GM23338 (cell line): ENCODE results near the gene KLRF2. TPM values are rescaled to one million over a fixed set of nuclear protein-coding genes. Genes with fewer than 3 reads are reported as not detected.

ENCODE experiments used
- ATAC-seq: fragments of 200-7000 bp; cut with Tn5 transposase; 3 replicates; pipeline ENCODE4 v1.9.1; 2020
- DNase-seq: peaks from one replicate; pipeline ENCODE4 v3.0.0-alpha.2; 2015; ENCODE audit warnings: low spot score
- H2AFZ ChIP-seq: fragments of 200-600 bp; sonication (generic); 2 replicates; pipeline ENCODE4 v1.8.0; 2016; ENCODE audit warnings: antibody characterized with exemption, mild to moderate bottlenecking, moderate library complexity
- H3F3A ChIP-seq: fragments of 200-600 bp; sonication (generic); replicated peaks from 2 replicates; pipeline ENCODE4 v1.8.0; 2017; ENCODE audit warnings: antibody characterized with exemption, mixed run types, low read depth
- H3K27ac ChIP-seq: fragments of 200-600 bp; sonication (generic); 2 replicates; pipeline ENCODE4 v1.6.1; 2016; ENCODE audit warnings: low read depth
- H3K27me3 ChIP-seq: fragments of 200-600 bp; sonication (generic); 2 replicates; pipeline ENCODE4 v1.8.0; 2016; ENCODE audit warnings: mild to moderate bottlenecking, mixed run types, moderate library complexity; ENCODE audit not compliant: insufficient read depth
- H3K36me3 ChIP-seq: fragments of 200-600 bp; sonication (generic); 2 replicates; pipeline ENCODE4 v1.8.0; 2016; ENCODE audit warnings: mild to moderate bottlenecking; ENCODE audit not compliant: insufficient read depth
- H3K4me1 ChIP-seq: fragments of 200-600 bp; sonication (generic); 2 replicates; pipeline ENCODE4 v1.8.0; 2016; ENCODE audit warnings: mild to moderate bottlenecking, moderate library complexity; ENCODE audit not compliant: insufficient read depth
- H3K4me2 ChIP-seq: fragments of 200-600 bp; sonication (generic); 2 replicates; pipeline ENCODE4 v1.7.1; 2017; ENCODE audit warnings: mixed run types
- H3K4me3 ChIP-seq: fragments of 200-600 bp; sonication (generic); 2 replicates; pipeline ENCODE4 v1.6.1; 2016; ENCODE audit warnings: mixed run types
- H3K79me2 ChIP-seq: fragments of 200-600 bp; sonication (generic); replicated peaks from 2 replicates; pipeline ENCODE4 v1.8.0; 2017; ENCODE audit warnings: mild to moderate bottlenecking; ENCODE audit not compliant: insufficient read depth
- H3K9me2 ChIP-seq: fragments of 200-600 bp; sonication (generic); 2 replicates; pipeline ENCODE4 v1.8.0; 2017; ENCODE audit not compliant: insufficient read depth
- H4K20me1 ChIP-seq: fragments of 200-600 bp; sonication (generic); replicated peaks from 2 replicates; pipeline ENCODE4 v1.8.0; 2017; ENCODE audit warnings: mild to moderate bottlenecking; ENCODE audit not compliant: insufficient read depth
- H3K27ac Mint-ChIP-seq: 2 replicates; pipeline ENCODE4 v1.8.0; 2020; ENCODE audit warnings: inconsistent platforms, mild to moderate bottlenecking, moderate library complexity, mixed read lengths
- H3K27me3 Mint-ChIP-seq: 3 replicates; pipeline ENCODE4 v1.8.0; 2022; ENCODE audit warnings: low read depth, mild to moderate bottlenecking, moderate library complexity, mixed read lengths, inconsistent platforms; ENCODE audit not compliant: insufficient read depth, poor library complexity
- H3K36me3 Mint-ChIP-seq: 3 replicates; pipeline ENCODE4 v1.8.0; 2021; ENCODE audit warnings: low read depth, mild to moderate bottlenecking, inconsistent platforms, moderate library complexity, mixed read lengths
- H3K4me1 Mint-ChIP-seq: 3 replicates; pipeline ENCODE4 v1.8.0; 2020; ENCODE audit warnings: mild to moderate bottlenecking, inconsistent platforms, mixed read lengths
- H3K4me3 Mint-ChIP-seq: 3 replicates; pipeline ENCODE4 v1.8.0; 2021; ENCODE audit warnings: moderate library complexity, mild to moderate bottlenecking, inconsistent platforms, mixed read lengths
- H3K9me3 Mint-ChIP-seq: 3 replicates; pipeline ENCODE4 v1.8.0; 2020; ENCODE audit warnings: moderate library complexity, mild to moderate bottlenecking, inconsistent platforms, mixed read lengths
- CREB1 ChIP-seq: fragments of 250-450 bp; sonication (Bioruptor Pico); IDR thresholded peaks from 2 replicates; pipeline ENCODE4 v1.5.0; 2020; ENCODE audit warnings: low read depth, mild to moderate bottlenecking, moderate library complexity
- CTCF ChIP-seq, 2 experiments: fragments of 200-600 bp in 1 of 2; sonication (generic) in 1 of 2; conservative IDR thresholded peaks; 2 replicates each; pipeline versions ENCODE4 v1.5.1 to v1.6.1; 2016 to 2017; ENCODE audit warnings: antibody characterized with exemption in 2 of 2, low read depth in 2 of 2, mild to moderate bottlenecking in 2 of 2, moderate library complexity in 1 of 2
- ETS1 ChIP-seq: IDR thresholded peaks from 2 replicates; pipeline ENCODE4 v1.6.1; 2016; ENCODE audit warnings: antibody characterized with exemption
- EZH2 ChIP-seq: fragments of 200-600 bp; sonication (generic); IDR thresholded peaks from one replicate; pipeline ENCODE4 v1.8.0; 2017; ENCODE audit warnings: antibody characterized with exemption, mild to moderate bottlenecking, low read depth; ENCODE audit not compliant: unreplicated experiment
- EZH2phosphoT487 ChIP-seq: fragments of 200-600 bp; sonication (generic); IDR thresholded peaks from one replicate; pipeline ENCODE4 v1.8.1; 2018; ENCODE audit warnings: antibody characterized with exemption; ENCODE audit not compliant: unreplicated experiment
- POLR2AphosphoS5 ChIP-seq: IDR thresholded peaks from 2 replicates; pipeline ENCODE4 v1.6.1; 2016; ENCODE audit warnings: antibody characterized with exemption, low read depth
- REST ChIP-seq: IDR thresholded peaks from one replicate; pipeline ENCODE4 v1.6.1; 2018; ENCODE audit warnings: antibody characterized with exemption; ENCODE audit not compliant: unreplicated experiment
- STAT1 ChIP-seq: IDR thresholded peaks from one replicate; pipeline ENCODE4 v1.6.1; 2016; ENCODE audit warnings: antibody characterized with exemption; ENCODE audit not compliant: unreplicated experiment
- ZNF114 ChIP-seq: fragments of 250-450 bp; sonication (Bioruptor Pico); IDR thresholded peaks from 2 replicates; pipeline ENCODE4 v1.5.0; 2020; ENCODE audit warnings: mild to moderate bottlenecking, moderate library complexity
- ZNF331 ChIP-seq: fragments of 250-450 bp; sonication (Bioruptor Pico); IDR thresholded peaks from 2 replicates; pipeline ENCODE4 v1.5.0; 2020; ENCODE audit warnings: low read depth, mild to moderate bottlenecking, moderate library complexity
- ZNF462 ChIP-seq: fragments of 250-450 bp; sonication (Bioruptor Pico); IDR thresholded peaks from 2 replicates; pipeline ENCODE4 v1.5.0; 2020; ENCODE audit warnings: mild to moderate bottlenecking, moderate library complexity
- polyA plus RNA-seq: library from polyadenylated mRNA; unstranded; fragments of >200 nt; fragmentation: Nextera tagmentation; extraction: Ambion mirVana; gene quantifications from 2 replicates; pipeline ENCODE4 v1.2.1, GENCODE V29; 2016
- total RNA-seq: library from RNA; depleted of rRNA; stranded (reverse); fragments of >200 nt; shearing (Covaris generic); gene quantifications from 2 replicates; pipeline ENCODE4 v1.2.3, GENCODE V29; 2014

KLRF2 gene
- total and polyA plus RNA-seq, 2 experiments from 2014 or later: not detected

- Histone ChIP-seq H2AFZ (no peak overlapping the region), H3K4me3 (no peak overlapping the region), H3K4me1 (no peaks in the 10 kb centered on the region), H3K9me2 (0 out of 2 replicates have a peak, but pooled peaks cover 6% of the 10 kb centered on the region), H3K4me2 (no peak overlapping the region), H3K36me3 (peaks cover 21% of the 10 kb centered on the region), H3F3A (no peaks in the 10 kb centered on the region), H3K79me2 (no peaks in the 10 kb centered on the region), H4K20me1 (no peaks in the 10 kb centered on the region), H3K27ac (no peak overlapping the region), H3K27me3 (no peaks in the 10 kb centered on the region)
- DNase-seq: no peak
- Mint-ChIP-seq H3K36me3 (peaks cover 54% of the 10 kb centered on the region), H3K9me3 (peaks cover 59% of the 10 kb centered on the region), H3K4me1 (no peaks in the 10 kb centered on the region), H3K27ac (no peak overlapping the region), H3K27me3 (no peaks in the 10 kb centered on the region), H3K4me3 (no peak overlapping the region)
- ATAC-seq: no peak
- no peak for TF ChIP-seq CREB1 (CRISPR knock-in tag)
- no peak for TF ChIP-seq REST
- no peak for TF ChIP-seq EZH2phosphoT487
- TF ChIP-seq STAT1: no peak
- TF ChIP-seq EZH2: no peak
- no peak for TF ChIP-seq CTCF (conservative IDR thresholded peaks at IDR 0.05; ENCODE audit: low read depth in 2 of 2)
- TF ChIP-seq ZNF331 (CRISPR knock-in tag): no peak
- TF ChIP-seq ETS1: no peak
- no peak for TF ChIP-seq POLR2AphosphoS5
- TF ChIP-seq ZNF114 (CRISPR knock-in tag): no peak
- no peak for TF ChIP-seq ZNF462 (CRISPR knock-in tag)
These were observed 25.6 kb downstream of the KLRF2 start for GRCh38 chr12:9906873-9907272.
